Measurements from ENCODE around the gene LBHD2.

GRCh38 chr14:103100281-103101121 lies 16.5 kb downstream of the LBHD2 start:
- TF ChIP-seq POLR2A (IDR thresholded peaks at IDR 0.05; ENCODE audit: low read length) (no peak), GATA1 (IDR thresholded peaks at IDR 0.05; ENCODE audit: low read depth, low read length) (no peak)

Data from erythroblast (primary cell).